Measurements from ENCODE around the gene ARHGAP9.
A peak's percentile ranks its signal among the peaks of the same experiment; 100 is the strongest.
"Not testable (repeated sequence)": the region's sequence is repeated elsewhere in the genome, so short reads cannot be mapped to it uniquely, and the experiment has no call there.

ARHGAP9 gene

DNA sequence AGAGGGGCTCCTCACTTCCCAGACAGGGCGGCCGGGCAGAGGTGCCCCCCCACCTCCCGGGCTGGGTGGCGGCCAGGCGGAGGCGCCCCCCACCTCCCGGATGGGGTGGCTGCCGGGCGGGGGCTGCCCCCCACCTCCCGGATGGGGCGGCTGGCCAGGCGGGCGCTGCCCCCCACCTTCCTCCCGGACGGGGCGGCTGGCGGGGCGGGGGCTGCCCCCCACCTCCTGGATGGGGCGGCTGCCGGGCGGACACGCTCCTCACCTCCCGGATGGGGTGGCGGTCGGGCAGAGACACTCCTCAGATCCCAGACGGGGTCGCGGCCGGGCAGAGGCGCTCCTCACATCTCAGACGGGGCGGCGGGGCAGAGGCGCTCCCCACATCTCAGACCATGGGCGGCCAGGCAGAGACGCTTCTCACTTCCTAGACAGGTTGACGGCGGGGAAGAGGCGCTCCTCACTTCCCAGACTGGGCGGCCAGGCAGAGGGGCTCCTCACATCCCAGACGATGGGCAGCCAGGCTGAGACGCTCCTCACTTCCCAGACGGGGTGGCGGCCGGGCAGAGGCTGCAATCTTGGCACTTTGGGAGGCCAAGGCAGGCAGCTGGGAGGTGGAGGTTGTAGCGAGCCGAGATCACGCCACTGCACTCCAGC is 15.5 kb upstream of the ARHGAP9 start:
- H3K27ac ChIP-seq (ENCODE audit: low read depth, low read length); H3K9ac ChIP-seq (ENCODE audit: low read length in 5 of 5); H3K4me1 ChIP-seq (ENCODE audit: control insufficient read depth in 5 of 5, insufficient read depth in 5 of 5, low read length in 5 of 5); H3K9me3 ChIP-seq (ENCODE audit: control insufficient read depth in 5 of 5, low read length in 5 of 5); H3K4me3 ChIP-seq (ENCODE audit: low read depth in 1 of 5, low read length in 5 of 5); H3K27me3 ChIP-seq (ENCODE audit: control insufficient read depth in 5 of 5, insufficient read depth in 4 of 5, low read length in 5 of 5): not testable (repeated sequence)
- H3K36me3 ChIP-seq (ENCODE audit: control insufficient read depth in 5 of 5, insufficient read depth in 5 of 5, low read length in 5 of 5) = peaks cover 15 to 60% (median 48%) of the 10 kb centered on the region in 5 donors

DNA sequence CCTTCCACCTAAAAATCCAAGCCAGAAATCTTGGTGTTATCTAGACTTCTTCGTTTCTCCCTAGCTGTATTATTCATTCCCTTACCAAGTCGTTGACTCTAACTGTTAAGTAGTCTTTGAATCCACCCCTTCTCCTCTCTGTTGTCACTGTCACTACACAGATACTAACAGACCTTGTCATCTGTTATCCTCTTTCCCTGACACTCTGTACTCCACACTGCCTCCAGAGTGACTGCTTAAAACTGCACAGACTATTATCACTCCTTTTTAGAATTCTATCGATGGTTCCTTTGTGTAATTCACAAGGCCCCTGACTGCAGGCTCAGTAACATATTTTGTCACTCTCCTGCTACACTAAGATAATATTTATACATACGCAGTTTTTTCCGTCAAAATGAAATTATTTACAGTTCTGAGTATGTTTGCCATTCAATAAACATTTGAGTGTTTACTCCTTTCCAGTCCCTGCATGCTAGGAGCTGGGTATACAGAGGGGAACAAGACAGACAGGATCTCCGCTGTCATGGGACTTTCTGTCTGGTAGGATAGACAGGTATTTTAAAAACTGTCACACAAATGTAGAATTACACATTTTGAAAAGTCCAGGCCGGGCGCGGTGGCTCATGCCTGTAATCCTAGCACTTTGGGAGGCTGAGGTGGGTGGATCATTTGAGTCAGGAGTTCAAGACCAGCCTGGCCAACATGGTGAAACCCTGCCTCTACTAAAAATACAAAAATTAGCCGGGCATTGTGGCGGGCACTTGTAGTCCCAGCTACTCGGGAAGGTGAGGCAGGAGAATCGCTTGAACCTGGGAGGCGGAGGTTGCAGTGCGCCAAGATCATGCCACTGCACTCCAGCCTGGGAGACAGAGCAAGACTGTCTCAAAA is 12.0 kb upstream of the ARHGAP9 start:
- peaks cover 8 to 46% (median 38%) of the 10 kb centered on the region in 5 donors for H3K36me3 ChIP-seq (ENCODE audit: control insufficient read depth in 5 of 5, insufficient read depth in 5 of 5, low read length in 5 of 5)

DNA sequence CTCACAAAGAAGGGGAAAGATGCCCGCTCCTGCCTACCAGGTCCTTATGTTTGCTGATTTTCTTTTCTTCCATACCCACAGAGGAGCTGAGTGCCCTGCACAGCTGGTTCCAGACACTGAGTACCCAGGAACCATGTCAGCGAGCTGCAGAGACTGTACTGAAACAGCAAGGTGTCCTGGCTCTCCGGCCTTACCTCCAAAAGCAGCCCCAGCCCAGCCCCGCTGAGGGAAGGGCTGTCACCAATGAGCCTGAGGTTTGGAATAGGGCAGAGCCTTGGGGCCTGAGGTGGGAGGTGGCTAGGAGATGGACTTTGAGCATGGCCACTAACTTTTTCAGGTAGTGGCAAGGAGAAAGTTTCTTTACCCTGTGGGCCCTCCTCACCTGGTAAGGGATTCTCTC is 10.5 kb upstream of the ARHGAP9 start:
- Histone ChIP-seq H3K36me3 (ENCODE audit: control insufficient read depth in 5 of 5, insufficient read depth in 5 of 5, low read length in 5 of 5) (peaks cover 8 to 37% (median 34%) of the 10 kb centered on the region in 5 donors), H3K4me1 (ENCODE audit: control insufficient read depth in 5 of 5, insufficient read depth in 5 of 5, low read length in 5 of 5) (peaks cover 0 to 20% (median 16%) of the 10 kb centered on the region in 5 donors), H3K9ac (ENCODE audit: low read length in 5 of 5) (no peak overlapping the region), H3K9me3 (ENCODE audit: control insufficient read depth in 5 of 5, low read length in 5 of 5) (no peaks in the 10 kb centered on the region), H3K4me3 (ENCODE audit: low read depth in 1 of 5, low read length in 5 of 5) (no peak overlapping the region), H3K27ac (ENCODE audit: low read depth, low read length) (no peak overlapping the region), H3K27me3 (ENCODE audit: control insufficient read depth in 5 of 5, insufficient read depth in 4 of 5, low read length in 5 of 5) (no peaks in the 10 kb centered on the region)

More for the DNA sequence above, 12.0 kb upstream of the ARHGAP9 start:
- no peak overlapping the region for H3K27ac ChIP-seq (ENCODE audit: low read depth, low read length)
- H3K9me3 ChIP-seq (ENCODE audit: control insufficient read depth in 5 of 5, low read length in 5 of 5) = no peaks in the 10 kb centered on the region
- H3K4me3 ChIP-seq (ENCODE audit: low read depth in 1 of 5, low read length in 5 of 5) = no peak overlapping the region
- H3K9ac ChIP-seq (ENCODE audit: low read length in 5 of 5) = no peak overlapping the region
- H3K27me3 ChIP-seq (ENCODE audit: control insufficient read depth in 5 of 5, insufficient read depth in 4 of 5, low read length in 5 of 5) = no peaks in the 10 kb centered on the region
- H3K4me1 ChIP-seq (ENCODE audit: control insufficient read depth in 5 of 5, insufficient read depth in 5 of 5, low read length in 5 of 5) = peaks cover 0 to 20% (median 16%) of the 10 kb centered on the region in 5 donors

DNA sequence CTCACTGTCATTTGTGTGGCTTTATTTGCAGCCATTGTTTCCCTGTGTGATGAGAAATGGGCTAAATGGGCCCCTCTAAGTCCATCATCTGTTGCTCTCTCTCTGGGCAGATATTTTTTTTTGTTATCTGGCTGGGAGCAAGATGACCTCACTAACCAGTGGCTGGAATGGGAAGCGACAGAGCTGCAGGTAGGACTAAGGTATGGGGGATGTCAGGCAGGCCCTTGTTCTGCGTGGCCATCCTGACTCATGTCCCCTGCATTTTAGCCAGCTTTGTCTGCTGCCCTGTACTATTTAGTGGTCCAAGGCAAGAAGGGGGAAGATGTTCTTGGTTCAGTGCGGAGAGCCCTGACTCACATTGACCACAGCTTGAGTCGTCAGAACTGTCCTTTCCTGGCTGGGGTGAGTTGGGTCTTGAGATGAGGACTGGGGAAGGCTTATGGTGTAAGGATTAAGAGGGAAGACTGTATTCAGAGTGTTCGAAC is 9.5 kb upstream of the ARHGAP9 start:
- Histone ChIP-seq H3K9me3 (ENCODE audit: control insufficient read depth in 5 of 5, low read length in 5 of 5) (no peaks in the 10 kb centered on the region), H3K27me3 (ENCODE audit: control insufficient read depth in 5 of 5, insufficient read depth in 4 of 5, low read length in 5 of 5) (no peaks in the 10 kb centered on the region), H3K4me3 (ENCODE audit: low read depth in 1 of 5, low read length in 5 of 5) (peak overlapping the region in 2 of 5 donors; percentile 86 to 90), H3K4me1 (ENCODE audit: control insufficient read depth in 5 of 5, insufficient read depth in 5 of 5, low read length in 5 of 5) (peaks cover 0 to 20% (median 16%) of the 10 kb centered on the region in 5 donors), H3K9ac (ENCODE audit: low read length in 5 of 5) (peak overlapping the region in 4 of 5 donors; percentile 71 to 96 (median 92)), H3K27ac (ENCODE audit: low read depth, low read length) (no peak overlapping the region), H3K36me3 (ENCODE audit: control insufficient read depth in 5 of 5, insufficient read depth in 5 of 5, low read length in 5 of 5) (peaks cover 8 to 37% (median 34%) of the 10 kb centered on the region in 5 donors)

DNA sequence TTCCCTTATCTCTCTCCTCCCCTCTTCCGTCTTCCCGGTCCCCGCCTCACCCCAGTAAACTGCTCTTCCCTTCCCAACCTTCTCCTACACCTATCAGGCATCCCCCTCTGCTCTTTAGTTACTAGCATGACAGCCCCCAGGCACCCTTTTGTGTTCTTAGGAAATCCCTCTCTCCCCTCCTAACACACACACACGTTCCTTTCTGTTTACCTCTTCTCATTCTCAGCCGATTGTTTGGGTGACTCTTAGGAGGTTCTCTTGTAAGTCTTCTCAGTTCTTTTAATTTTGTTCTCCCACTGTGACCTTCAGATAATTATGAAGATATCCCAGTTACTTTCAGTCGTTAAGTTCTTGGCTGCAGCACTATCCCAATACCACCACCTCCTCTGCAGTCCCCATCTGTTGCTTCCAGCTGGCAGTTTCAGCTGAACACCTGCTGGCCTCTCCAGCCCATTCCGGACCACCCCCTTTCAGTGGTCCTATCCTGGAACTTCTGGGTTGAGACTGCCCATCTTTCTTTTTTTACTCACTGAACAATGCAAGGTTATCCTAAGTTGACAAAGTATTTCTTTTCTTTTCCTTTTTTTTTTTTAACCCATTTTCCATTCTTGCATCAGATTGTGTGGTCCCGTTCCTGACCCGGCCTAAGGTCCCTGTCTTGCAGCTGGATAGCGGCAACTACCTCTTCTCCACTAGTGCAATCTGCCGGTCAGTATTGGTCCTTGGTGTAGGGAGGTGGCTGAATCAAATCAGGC is 8.9 kb upstream of the ARHGAP9 start:
- Histone ChIP-seq H3K36me3 (ENCODE audit: control insufficient read depth in 5 of 5, insufficient read depth in 5 of 5, low read length in 5 of 5) (peaks cover 8 to 37% (median 34%) of the 10 kb centered on the region in 5 donors), H3K9me3 (ENCODE audit: control insufficient read depth in 5 of 5, low read length in 5 of 5) (no peaks in the 10 kb centered on the region), H3K27ac (ENCODE audit: low read depth, low read length) (peak overlapping the region; percentile 77), H3K9ac (ENCODE audit: low read length in 5 of 5) (peak overlapping the region; percentile 12 to 96 (median 89)), H3K27me3 (ENCODE audit: control insufficient read depth in 5 of 5, insufficient read depth in 4 of 5, low read length in 5 of 5) (no peaks in the 10 kb centered on the region), H3K4me3 (ENCODE audit: low read depth in 1 of 5, low read length in 5 of 5) (peak overlapping the region; percentile 86 to 94 (median 88)), H3K4me1 (ENCODE audit: control insufficient read depth in 5 of 5, insufficient read depth in 5 of 5, low read length in 5 of 5) (peaks cover 0 to 20% (median 16%) of the 10 kb centered on the region in 5 donors)

DNA sequence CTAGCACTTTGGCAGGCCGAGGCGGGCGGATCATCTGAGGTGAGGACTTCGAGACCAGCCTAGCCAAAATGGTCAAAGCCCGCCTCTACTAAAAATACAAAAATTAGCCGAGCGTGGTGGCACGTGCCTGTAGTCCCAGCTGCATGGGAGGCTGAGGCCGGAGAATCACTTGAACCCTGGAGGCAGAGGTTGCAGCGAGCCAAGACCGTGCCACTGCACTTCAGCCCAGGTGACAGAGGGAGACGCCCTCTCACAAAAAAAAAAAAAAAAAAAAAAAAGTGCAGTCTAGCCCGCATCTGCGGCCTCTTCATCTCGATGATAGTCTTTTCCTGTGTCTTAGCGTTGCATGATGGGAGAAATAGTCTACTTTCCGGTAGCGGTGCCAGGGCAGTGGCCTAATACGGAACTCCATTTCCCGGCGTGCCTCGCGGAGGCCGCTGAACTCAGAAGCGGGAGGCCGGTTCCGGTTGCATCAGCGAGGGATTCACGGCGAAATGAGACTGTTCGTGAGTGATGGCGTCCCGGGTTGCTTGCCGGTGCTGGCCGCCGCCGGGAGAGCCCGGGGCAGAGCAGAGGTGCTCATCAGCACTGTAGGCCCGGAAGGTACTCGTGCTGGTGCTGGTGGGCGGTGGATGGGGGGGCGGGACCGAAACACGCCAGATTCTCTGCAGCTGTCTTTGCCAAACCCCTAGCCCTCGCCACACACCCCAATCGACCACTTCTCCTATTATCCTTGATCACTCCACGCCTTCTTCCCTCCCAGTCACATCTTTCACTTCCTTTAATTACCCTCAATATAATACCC is 8.1 kb upstream of the ARHGAP9 start, which contains the start of gene MARS1:
Gene MARS1, plus strand, starts transcription at position 472 of the 805 bp plus-strand sequence. Its CDS starts 23 bp downstream, at position 495.
- Histone ChIP-seq H3K27me3 (ENCODE audit: control insufficient read depth in 5 of 5, insufficient read depth in 4 of 5, low read length in 5 of 5) (no peaks in the 10 kb centered on the region), H3K9ac (ENCODE audit: low read length in 5 of 5) (peak within 1 kb of the TSS; percentile 12 to 96 (median 89)), H3K9me3 (ENCODE audit: control insufficient read depth in 5 of 5, low read length in 5 of 5) (no peaks in the 10 kb centered on the region), H3K4me1 (ENCODE audit: control insufficient read depth in 5 of 5, insufficient read depth in 5 of 5, low read length in 5 of 5) (peaks cover 0 to 20% (median 16%) of the 10 kb centered on the region in 5 donors), H3K27ac (ENCODE audit: low read depth, low read length) (peak within 1 kb of the TSS; percentile 77), H3K36me3 (ENCODE audit: control insufficient read depth in 5 of 5, insufficient read depth in 5 of 5, low read length in 5 of 5) (peaks cover 8 to 34% (median 31%) of the 10 kb centered on the region in 5 donors), H3K4me3 (ENCODE audit: low read depth in 1 of 5, low read length in 5 of 5) (peak within 1 kb of the TSS; percentile 86 to 94 (median 88))

DNA sequence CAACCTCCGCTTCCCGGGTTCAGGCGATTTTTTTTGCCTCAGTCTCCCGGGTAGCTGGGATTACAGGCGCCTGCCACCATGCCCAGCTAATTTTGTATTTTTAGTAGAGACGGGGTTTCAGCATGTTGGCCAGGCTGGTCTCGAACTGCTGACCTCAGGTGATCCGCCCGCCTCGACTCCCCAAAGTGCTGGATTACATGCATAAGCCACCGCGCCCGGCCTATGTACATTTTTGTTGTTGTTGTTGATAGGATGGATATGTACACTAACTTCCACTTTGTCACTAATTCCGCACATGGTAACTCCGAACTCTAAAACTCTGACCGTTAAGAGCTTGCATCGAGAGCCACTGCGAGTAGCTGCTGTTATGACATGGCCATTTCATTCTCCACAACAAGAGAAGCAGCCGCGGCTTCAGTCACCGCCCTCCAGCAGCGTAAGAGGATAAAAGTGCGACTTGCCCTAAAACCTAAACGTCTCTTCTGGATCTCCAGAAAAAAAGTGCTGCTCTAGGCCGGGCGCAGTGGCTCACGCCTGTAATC is 7.5 kb upstream of the ARHGAP9 start:
- Histone ChIP-seq H3K36me3 (ENCODE audit: control insufficient read depth in 5 of 5, insufficient read depth in 5 of 5, low read length in 5 of 5) (peaks cover 8 to 29% (median 26%) of the 10 kb centered on the region in 5 donors), H3K4me3 (ENCODE audit: low read depth in 1 of 5, low read length in 5 of 5) (peak overlapping the region; percentile 61 to 90 (median 86)), H3K27me3 (ENCODE audit: control insufficient read depth in 5 of 5, insufficient read depth in 4 of 5, low read length in 5 of 5) (no peaks in the 10 kb centered on the region), H3K4me1 (ENCODE audit: control insufficient read depth in 5 of 5, insufficient read depth in 5 of 5, low read length in 5 of 5) (peaks cover 0 to 20% (median 16%) of the 10 kb centered on the region in 5 donors), H3K9ac (ENCODE audit: low read length in 5 of 5) (no peak overlapping the region), H3K27ac (ENCODE audit: low read depth, low read length) (no peak overlapping the region), H3K9me3 (ENCODE audit: control insufficient read depth in 5 of 5, low read length in 5 of 5) (no peaks in the 10 kb centered on the region)

GRCh38 chr12:57485695-57486094 is 6.0 kb upstream of the ARHGAP9 start:
- Histone ChIP-seq H3K36me3 (ENCODE audit: control insufficient read depth in 5 of 5, insufficient read depth in 5 of 5, low read length in 5 of 5) (peaks cover 0 to 18% (median 15%) of the 10 kb centered on the region in 5 donors), H3K9me3 (ENCODE audit: control insufficient read depth in 5 of 5, low read length in 5 of 5) (no peaks in the 10 kb centered on the region), H3K9ac (ENCODE audit: low read length in 5 of 5) (no peak overlapping the region), H3K4me1 (ENCODE audit: control insufficient read depth in 5 of 5, insufficient read depth in 5 of 5, low read length in 5 of 5) (peaks cover 0 to 20% (median 16%) of the 10 kb centered on the region in 5 donors), H3K27me3 (ENCODE audit: control insufficient read depth in 5 of 5, insufficient read depth in 4 of 5, low read length in 5 of 5) (peaks cover 0 to 2% (median 0%) of the 10 kb centered on the region in 5 donors), H3K27ac (ENCODE audit: low read depth, low read length) (no peak overlapping the region), H3K4me3 (ENCODE audit: low read depth in 1 of 5, low read length in 5 of 5) (no peak overlapping the region)

DNA sequence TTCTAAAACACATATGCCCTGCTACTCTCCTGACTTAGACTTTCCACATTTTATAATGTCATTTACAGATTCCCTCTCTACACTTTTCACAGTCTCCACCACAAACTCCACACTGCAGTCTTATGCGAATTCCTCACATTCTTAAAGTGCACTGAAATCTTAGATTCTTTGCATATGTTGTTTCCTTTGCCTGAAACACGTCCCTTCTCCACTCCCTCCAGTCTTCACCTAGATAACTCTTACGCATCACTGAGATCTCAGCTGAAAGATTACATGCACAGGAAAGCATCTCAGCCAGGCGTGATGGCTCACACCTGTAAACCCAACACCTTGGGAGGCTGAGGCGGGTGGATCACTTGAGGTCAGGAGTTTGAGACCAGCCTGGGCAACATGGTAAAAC is 3.8 kb upstream of the ARHGAP9 start:
- Histone ChIP-seq H3K27ac (ENCODE audit: low read depth, low read length) (no peak overlapping the region), H3K27me3 (ENCODE audit: control insufficient read depth in 5 of 5, insufficient read depth in 4 of 5, low read length in 5 of 5) (peaks cover 0 to 4% (median 0%) of the 10 kb centered on the region in 5 donors), H3K4me3 (ENCODE audit: low read depth in 1 of 5, low read length in 5 of 5) (no peak overlapping the region), H3K4me1 (ENCODE audit: control insufficient read depth in 5 of 5, insufficient read depth in 5 of 5, low read length in 5 of 5) (peaks cover 0 to 22% (median 13%) of the 10 kb centered on the region in 5 donors), H3K36me3 (ENCODE audit: control insufficient read depth in 5 of 5, insufficient read depth in 5 of 5, low read length in 5 of 5) (no peaks in the 10 kb centered on the region), H3K9me3 (ENCODE audit: control insufficient read depth in 5 of 5, low read length in 5 of 5) (no peaks in the 10 kb centered on the region), H3K9ac (ENCODE audit: low read length in 5 of 5) (no peak overlapping the region)

All from subcutaneous abdominal adipose tissue (tissue), 5 donors.